ENCODE results near the gene NKIRAS1.
"Not testable (repeated sequence)": the region's sequence is repeated elsewhere in the genome, so short reads cannot be mapped to it uniquely, and the experiment has no call there.

The NKIRAS1 gene

GRCh38 chr3:23875113-23875725 lies 41.6 kb downstream of the NKIRAS1 start:
- FAIRE-seq (no peak), DNase-seq (ENCODE audit: insufficient read length) (no peak)
- TF ChIP-seq TAF1 (IDR thresholded peaks at IDR 0.05; ENCODE audit: borderline replicate concordance, low read depth, low read length) (no peak), POLR2AphosphoS5 (IDR thresholded peaks at IDR 0.05; ENCODE audit: low read depth, low read length) (no peak), POLR2A (IDR thresholded peaks at IDR 0.05; ENCODE audit: low read depth, low read length) (no peak)

DNA sequence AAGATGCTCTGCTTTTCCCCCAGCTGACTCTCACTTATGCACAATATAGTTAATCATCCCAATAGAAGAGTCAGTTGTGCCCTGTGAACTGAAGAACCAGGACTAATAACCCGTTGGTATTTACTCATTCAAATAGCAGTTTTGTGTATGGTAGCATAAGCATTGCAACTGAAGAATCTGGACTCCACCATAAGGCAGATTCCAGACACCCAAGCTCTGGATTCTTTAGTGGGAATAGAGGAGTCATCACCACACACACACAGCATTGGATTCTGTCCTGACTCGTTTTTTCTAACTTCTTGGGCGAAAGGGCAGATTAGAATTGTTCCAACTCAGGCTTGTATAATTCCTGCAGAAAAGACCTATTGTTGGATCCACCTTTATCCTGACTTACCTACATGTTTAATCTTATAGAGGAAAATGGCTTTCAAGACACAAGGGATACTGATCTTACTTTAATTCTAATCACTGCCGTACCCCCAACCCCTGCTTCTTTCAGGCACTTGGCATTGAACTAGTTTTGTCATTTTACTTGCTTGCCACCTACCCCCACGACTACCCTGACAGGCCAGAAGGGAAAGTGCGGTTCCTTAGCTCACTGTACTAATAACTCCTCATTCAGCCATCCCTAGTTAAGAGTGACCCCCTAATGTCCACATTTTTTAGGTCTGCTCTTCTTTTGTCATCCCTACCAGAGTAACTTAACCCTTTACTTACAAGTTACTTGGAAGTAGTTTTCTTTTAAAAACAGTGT lies 42.3 kb downstream of the NKIRAS1 start:
- TF ChIP-seq POLR2AphosphoS5 (IDR thresholded peaks at IDR 0.05; ENCODE audit: low read depth, low read length) (no peak), TAF1 (IDR thresholded peaks at IDR 0.05; ENCODE audit: borderline replicate concordance, low read depth, low read length) (no peak), POLR2A (IDR thresholded peaks at IDR 0.05; ENCODE audit: low read depth, low read length) (no peak)
- DNase-seq (ENCODE audit: insufficient read length) = no peak
- no peak for FAIRE-seq

GRCh38 chr3:23873941-23874340 lies 42.8 kb downstream of the NKIRAS1 start:
- TF ChIP-seq POLR2A (IDR thresholded peaks at IDR 0.05; ENCODE audit: low read depth, low read length) = no peak
- no peak for TF ChIP-seq POLR2AphosphoS5 (IDR thresholded peaks at IDR 0.05; ENCODE audit: low read depth, low read length)
- no peak for TF ChIP-seq TAF1 (IDR thresholded peaks at IDR 0.05; ENCODE audit: borderline replicate concordance, low read depth, low read length)
- DNase-seq (ENCODE audit: insufficient read length) = no peak
- FAIRE-seq = no peak

GRCh38 chr3:23872330-23872729 lies 44.5 kb downstream of the NKIRAS1 start:
- no peak for TF ChIP-seq POLR2A (IDR thresholded peaks at IDR 0.05; ENCODE audit: low read depth, low read length)
- no peak for TF ChIP-seq POLR2AphosphoS5 (IDR thresholded peaks at IDR 0.05; ENCODE audit: low read depth, low read length)
- no peak for TF ChIP-seq TAF1 (IDR thresholded peaks at IDR 0.05; ENCODE audit: borderline replicate concordance, low read depth, low read length)
- FAIRE-seq = no peak
- DNase-seq (ENCODE audit: insufficient read length) = no peak

- not testable (repeated sequence) for DNase-seq (ENCODE audit: insufficient read length); FAIRE-seq
Observed at GRCh38 chr3:23871361-23871760, 45.4 kb downstream of the NKIRAS1 start.

GRCh38 chr3:23870663-23871043 lies 46.1 kb downstream of the NKIRAS1 start:
- FAIRE-seq = not testable (repeated sequence)

DNA sequence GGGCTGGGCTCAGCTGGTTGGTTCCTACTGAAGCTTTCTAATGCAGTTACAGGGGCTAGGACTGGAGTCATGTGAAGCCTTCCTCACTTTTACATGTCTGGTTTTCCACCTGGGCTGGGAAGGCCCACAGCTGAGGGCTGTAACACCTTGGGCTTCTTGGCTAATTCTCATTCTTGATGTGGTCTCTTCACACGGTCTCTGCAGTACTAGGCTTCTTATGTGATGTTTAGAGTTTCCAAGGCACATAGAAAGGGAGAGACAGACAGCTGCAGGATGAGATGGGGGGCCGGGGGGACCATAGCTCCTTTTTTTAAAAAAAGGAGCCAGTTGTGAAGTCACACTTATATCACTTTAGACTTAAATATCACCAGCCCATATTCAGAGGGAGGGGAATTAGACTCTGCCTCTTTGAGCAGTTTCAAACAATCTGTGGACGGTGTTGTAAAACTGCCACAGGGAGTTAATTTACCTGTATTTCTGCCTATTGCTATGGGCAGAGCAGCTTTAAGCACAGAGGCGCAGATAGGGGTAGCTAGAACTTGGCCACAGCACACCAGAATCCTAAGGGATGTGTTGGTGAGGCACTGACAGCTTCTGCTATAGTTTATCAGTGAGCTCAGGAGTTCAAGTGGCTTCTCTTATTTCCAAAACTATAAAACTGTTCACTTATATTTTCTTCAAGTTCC lies 46.7 kb downstream of the NKIRAS1 start:
- TF ChIP-seq TAF1 (IDR thresholded peaks at IDR 0.05; ENCODE audit: borderline replicate concordance, low read depth, low read length) = no peak
- no peak for TF ChIP-seq POLR2A (IDR thresholded peaks at IDR 0.05; ENCODE audit: low read depth, low read length)
- no peak for TF ChIP-seq POLR2AphosphoS5 (IDR thresholded peaks at IDR 0.05; ENCODE audit: low read depth, low read length)
- DNase-seq (ENCODE audit: insufficient read length) = no peak
- FAIRE-seq = no peak

More at GRCh38 chr3:23870663-23871043, 46.1 kb downstream of the NKIRAS1 start:
- DNase-seq (ENCODE audit: insufficient read length) = not testable (repeated sequence)

DNA sequence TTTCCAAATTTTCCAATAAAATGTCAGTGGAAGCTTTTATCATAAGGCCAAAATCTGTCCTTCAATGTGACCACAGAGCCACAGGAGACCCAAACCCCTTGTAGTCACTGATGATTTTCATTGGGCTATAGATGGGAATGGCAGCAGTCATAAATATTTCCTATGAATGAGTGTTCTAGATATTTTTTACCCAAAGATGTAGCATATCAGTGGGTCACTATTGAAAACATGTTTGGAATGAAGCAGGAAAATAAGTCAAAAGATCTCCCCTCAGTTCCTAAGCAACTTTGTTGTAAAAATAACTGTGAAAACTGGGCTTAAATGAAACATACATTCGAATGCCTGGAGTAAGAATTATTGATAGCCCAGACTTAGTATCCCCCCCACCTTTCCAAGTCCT lies 49.0 kb downstream of the NKIRAS1 start:
- FAIRE-seq = peak; percentile 30
- DNase-seq (ENCODE audit: insufficient read length) = no peak
- no peak for TF ChIP-seq TAF1 (IDR thresholded peaks at IDR 0.05; ENCODE audit: borderline replicate concordance, low read depth, low read length)
- no peak for TF ChIP-seq POLR2AphosphoS5 (IDR thresholded peaks at IDR 0.05; ENCODE audit: low read depth, low read length)
- no peak for TF ChIP-seq POLR2A (IDR thresholded peaks at IDR 0.05; ENCODE audit: low read depth, low read length)

DNA sequence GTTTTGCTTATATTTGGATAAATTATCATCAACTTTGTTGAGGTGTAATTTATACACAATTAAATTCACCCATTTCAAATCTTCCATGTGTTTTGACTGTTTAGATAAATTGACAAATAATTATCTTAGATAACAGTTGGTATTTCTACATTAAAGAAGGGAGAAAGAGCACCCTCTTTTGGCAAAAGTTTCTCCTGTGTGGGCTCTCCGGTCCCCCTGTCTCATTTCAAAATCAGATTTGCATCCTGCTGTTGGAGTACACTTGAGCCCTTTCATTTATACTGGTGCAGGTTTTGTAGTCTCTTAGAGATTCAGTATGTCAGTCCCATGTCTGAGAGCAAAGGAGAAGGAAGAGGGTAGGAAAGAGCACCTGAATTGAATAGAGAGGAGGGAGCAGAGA lies 49.4 kb downstream of the NKIRAS1 start:
- FAIRE-seq (no peak), DNase-seq (ENCODE audit: insufficient read length) (no peak)
- TF ChIP-seq POLR2AphosphoS5 (IDR thresholded peaks at IDR 0.05; ENCODE audit: low read depth, low read length) (no peak), POLR2A (IDR thresholded peaks at IDR 0.05; ENCODE audit: low read depth, low read length) (no peak), TAF1 (IDR thresholded peaks at IDR 0.05; ENCODE audit: borderline replicate concordance, low read depth, low read length) (no peak)

DNA sequence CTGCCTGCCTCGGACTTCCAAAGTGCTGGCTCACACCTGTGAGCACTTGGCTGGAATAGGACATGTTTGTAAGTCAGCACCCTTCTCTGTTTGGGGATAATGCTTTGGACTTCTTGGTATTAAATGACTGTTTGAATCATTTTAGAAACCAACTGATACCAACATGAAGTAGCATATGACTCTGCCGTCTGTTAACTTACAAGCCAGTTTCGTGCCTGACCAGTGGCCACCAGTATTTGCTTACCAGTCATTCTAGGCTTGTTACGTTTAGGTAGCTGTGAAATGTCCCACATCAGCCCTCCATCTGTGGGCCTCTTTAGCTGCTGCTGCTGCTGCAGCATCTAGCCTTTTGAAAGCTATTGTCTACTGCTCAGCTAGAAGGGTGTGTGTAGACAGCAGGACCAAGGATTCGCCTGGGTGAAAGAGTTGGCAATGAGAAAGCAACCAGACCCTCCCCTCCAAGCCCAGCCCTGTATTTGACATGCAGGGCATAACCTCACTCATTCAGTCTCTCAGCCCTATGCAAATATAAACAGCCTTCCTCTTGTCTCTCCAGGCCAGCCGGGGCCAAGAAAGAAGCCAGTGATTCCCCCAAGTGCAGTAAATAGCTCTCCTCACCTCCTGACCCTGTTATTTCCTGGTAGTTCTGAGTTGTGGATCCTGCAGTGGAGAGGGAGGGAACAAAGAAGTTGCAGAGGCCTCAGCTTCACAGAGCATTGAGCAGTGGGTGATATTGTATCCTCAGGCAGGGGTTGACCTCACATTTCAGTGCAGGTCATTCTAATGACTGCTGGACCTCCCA lies 51.0 kb downstream of the NKIRAS1 start:
- FAIRE-seq (peak; percentile 90), DNase-seq (ENCODE audit: insufficient read length) (peak; percentile 20)
- TF ChIP-seq TAF1 (IDR thresholded peaks at IDR 0.05; ENCODE audit: borderline replicate concordance, low read depth, low read length) = no peak
- TF ChIP-seq POLR2A (IDR thresholded peaks at IDR 0.05; ENCODE audit: low read depth, low read length) = peak; percentile 12; the same call in 1 of the 2 replicates
- TF ChIP-seq POLR2AphosphoS5 (IDR thresholded peaks at IDR 0.05; ENCODE audit: low read depth, low read length) = no peak

GRCh38 chr3:23864931-23865330 lies 51.9 kb downstream of the NKIRAS1 start:
- FAIRE-seq = no peak
- no peak for DNase-seq (ENCODE audit: insufficient read length)
- TF ChIP-seq POLR2A (IDR thresholded peaks at IDR 0.05; ENCODE audit: low read depth, low read length) (no peak), POLR2AphosphoS5 (IDR thresholded peaks at IDR 0.05; ENCODE audit: low read depth, low read length) (no peak), TAF1 (IDR thresholded peaks at IDR 0.05; ENCODE audit: borderline replicate concordance, low read depth, low read length) (no peak)
